Measurements from ENCODE around the gene MCC. TPM values are rescaled to one million over a fixed set of nuclear protein-coding genes. Genes with fewer than 3 reads are reported as not detected.

Gene MCC
- total RNA-seq, 2 donors from 2014 or later = 7.5 to 9.9 TPM

- intact Hi-C loops (cut with DNase I) = no loop called here
- no peak overlapping the region for H3K27ac ChIP-seq
- H3K9me3 ChIP-seq = no peaks in the 10 kb centered on the region
- no peak for TF ChIP-seq POLR2A (IDR thresholded peaks at IDR 0.05)
- TF ChIP-seq CTCF (IDR thresholded peaks at IDR 0.05) = no peak
- no peaks in the 10 kb centered on the region for H3K4me1 ChIP-seq
- no peaks in the 10 kb centered on the region for H3K27me3 ChIP-seq
- 72 to 74% methylated on average over 8 of the region's 8 CpGs for WGBS, 2 donors
- DNase-seq = no peak
- H3K36me3 ChIP-seq (replicated peaks in 1 of 2; ENCODE audit: insufficient read depth in 1 of 2, low read depth in 2 of 2) = no peaks in the 10 kb centered on the region
- no peak overlapping the region for H3K4me3 ChIP-seq
- ATAC-seq = no peak
Observed at GRCh38 chr5:113151641-113152379, 336.4 kb downstream of the MCC start.

- ATAC-seq (no peak), DNase-seq (no peak)
- intact Hi-C loops (cut with DNase I) = no loop called here
- H3K9me3 ChIP-seq = no peaks in the 10 kb centered on the region
- no peaks in the 10 kb centered on the region for H3K27me3 ChIP-seq
- WGBS, 2 donors = 86 to 90% methylated on average over 7 of the region's 7 CpGs
- no peak overlapping the region for H3K27ac ChIP-seq
- H3K4me3 ChIP-seq = no peak overlapping the region
- TF ChIP-seq POLR2A (IDR thresholded peaks at IDR 0.05) = no peak
- TF ChIP-seq CTCF (IDR thresholded peaks at IDR 0.05) = no peak
- H3K4me1 ChIP-seq = no peaks in the 10 kb centered on the region
- no peaks in the 10 kb centered on the region for H3K36me3 ChIP-seq (replicated peaks in 1 of 2; ENCODE audit: insufficient read depth in 1 of 2, low read depth in 2 of 2)
Observed at GRCh38 chr5:113150821-113151220, 337.4 kb downstream of the MCC start.

GRCh38 chr5:113150221-113150620 is 338.0 kb downstream of the MCC start:
- Histone ChIP-seq H3K9me3 (no peaks in the 10 kb centered on the region), H3K4me1 (no peaks in the 10 kb centered on the region), H3K36me3 (replicated peaks in 1 of 2; ENCODE audit: insufficient read depth in 1 of 2, low read depth in 2 of 2) (no peaks in the 10 kb centered on the region), H3K27me3 (no peaks in the 10 kb centered on the region), H3K27ac (no peak overlapping the region), H3K4me3 (no peak overlapping the region)
- WGBS, 2 donors = 69 to 74% methylated on average over 2 of the region's 2 CpGs
- intact Hi-C loops (cut with DNase I) = no loop called here
- no peak for TF ChIP-seq POLR2A (IDR thresholded peaks at IDR 0.05)
- TF ChIP-seq CTCF (IDR thresholded peaks at IDR 0.05) = no peak
- DNase-seq (no peak), ATAC-seq (no peak)

- Histone ChIP-seq H3K27ac (no peak overlapping the region), H3K4me3 (no peak overlapping the region), H3K27me3 (no peaks in the 10 kb centered on the region), H3K4me1 (no peaks in the 10 kb centered on the region), H3K36me3 (replicated peaks in 1 of 2; ENCODE audit: insufficient read depth in 1 of 2, low read depth in 2 of 2) (no peaks in the 10 kb centered on the region), H3K9me3 (no peaks in the 10 kb centered on the region)
- ATAC-seq = no peak
- intact Hi-C loops (cut with DNase I) = no loop called here
- WGBS, 2 donors = 65 to 69% methylated on average over 7 of the region's 7 CpGs
- no peak for DNase-seq
- TF ChIP-seq POLR2A (IDR thresholded peaks at IDR 0.05) = no peak
- TF ChIP-seq CTCF (IDR thresholded peaks at IDR 0.05) = no peak
Observed at GRCh38 chr5:113147537-113147936, 340.7 kb downstream of the MCC start.

- intact Hi-C loops (cut with DNase I) = no loop called here
- WGBS, 2 donors = 34 to 64% methylated on average over 4 of the region's 4 CpGs
- TF ChIP-seq CTCF (IDR thresholded peaks at IDR 0.05) = no peak
- TF ChIP-seq POLR2A (IDR thresholded peaks at IDR 0.05) = no peak
- Histone ChIP-seq H3K27me3 (no peaks in the 10 kb centered on the region), H3K27ac (no peak overlapping the region), H3K36me3 (replicated peaks in 1 of 2; ENCODE audit: insufficient read depth in 1 of 2, low read depth in 2 of 2) (no peaks in the 10 kb centered on the region), H3K4me3 (no peak overlapping the region), H3K4me1 (no peaks in the 10 kb centered on the region), H3K9me3 (no peaks in the 10 kb centered on the region)
- ATAC-seq = no peak
- no peak for DNase-seq
Observed at GRCh38 chr5:113147101-113147508, 341.1 kb downstream of the MCC start.
